Naive B cell (primary cell): Measurements from ENCODE around the gene HOXA6. TPM values are rescaled to one million over a fixed set of nuclear protein-coding genes. Genes with fewer than 3 reads are reported as not detected.

Source experiments
- ATAC-seq, 2 donors: fragments of 150-1000 bp; cut with Tn5 transposase; 2 replicates each; pipeline ENCODE4 v1.10.0; 2021; ENCODE audit warnings: low read depth in 2 of 2, mild to moderate bottlenecking in 2 of 2, moderate library complexity in 2 of 2
- DNase-seq: peaks from one replicate; pipeline ENCODE4 v3.0.0; 2022
- H3K27ac Mint-ChIP-seq, 6 donors: one replicate each; pipeline ENCODE4 v1.8.0; 2020 to 2022; ENCODE audit warnings: mild to moderate bottlenecking in 6 of 6, mixed read lengths in 6 of 6, moderate library complexity in 5 of 6, inconsistent platforms in 2 of 6
- H3K27me3 Mint-ChIP-seq, 3 donors: one replicate each; pipeline ENCODE4 v1.8.0; 2021 to 2022; ENCODE audit warnings: mixed read lengths in 3 of 3, mild to moderate bottlenecking in 1 of 3
- H3K36me3 Mint-ChIP-seq, 2 donors: one replicate each; pipeline ENCODE4 v1.8.0; 2020 to 2022; ENCODE audit warnings: mixed read lengths in 2 of 2, inconsistent platforms in 1 of 2, mild to moderate bottlenecking in 1 of 2
- H3K4me1 Mint-ChIP-seq, 3 donors: one replicate each; pipeline ENCODE4 v1.8.0; 2020 to 2022; ENCODE audit warnings: mixed read lengths in 3 of 3, inconsistent platforms in 1 of 3, mild to moderate bottlenecking in 1 of 3, moderate library complexity in 1 of 3
- H3K4me3 Mint-ChIP-seq, 8 donors: one replicate each; pipeline ENCODE4 v1.8.0; 2020 to 2022; ENCODE audit warnings: mild to moderate bottlenecking in 8 of 8, mixed read lengths in 8 of 8, moderate library complexity in 8 of 8, inconsistent platforms in 2 of 8
- H3K9me3 Mint-ChIP-seq, 7 donors: one replicate each; pipeline ENCODE4 v1.8.0; 2020 to 2022; ENCODE audit warnings: mixed read lengths in 7 of 7, mild to moderate bottlenecking in 5 of 7, inconsistent platforms in 2 of 7, moderate library complexity in 1 of 7
- polyA plus RNA-seq, 6 donors: library from polyadenylated mRNA; unstranded; fragments of 300-500 nt; fragmentation: Illumina TruSeq; gene quantifications; one replicate each; pipeline ENCODE4 v1.2.3, GENCODE V29; 2021; ENCODE audit warnings: low read depth in 6 of 6

HOXA6 gene
- polyA plus RNA-seq: not detected

DNA sequence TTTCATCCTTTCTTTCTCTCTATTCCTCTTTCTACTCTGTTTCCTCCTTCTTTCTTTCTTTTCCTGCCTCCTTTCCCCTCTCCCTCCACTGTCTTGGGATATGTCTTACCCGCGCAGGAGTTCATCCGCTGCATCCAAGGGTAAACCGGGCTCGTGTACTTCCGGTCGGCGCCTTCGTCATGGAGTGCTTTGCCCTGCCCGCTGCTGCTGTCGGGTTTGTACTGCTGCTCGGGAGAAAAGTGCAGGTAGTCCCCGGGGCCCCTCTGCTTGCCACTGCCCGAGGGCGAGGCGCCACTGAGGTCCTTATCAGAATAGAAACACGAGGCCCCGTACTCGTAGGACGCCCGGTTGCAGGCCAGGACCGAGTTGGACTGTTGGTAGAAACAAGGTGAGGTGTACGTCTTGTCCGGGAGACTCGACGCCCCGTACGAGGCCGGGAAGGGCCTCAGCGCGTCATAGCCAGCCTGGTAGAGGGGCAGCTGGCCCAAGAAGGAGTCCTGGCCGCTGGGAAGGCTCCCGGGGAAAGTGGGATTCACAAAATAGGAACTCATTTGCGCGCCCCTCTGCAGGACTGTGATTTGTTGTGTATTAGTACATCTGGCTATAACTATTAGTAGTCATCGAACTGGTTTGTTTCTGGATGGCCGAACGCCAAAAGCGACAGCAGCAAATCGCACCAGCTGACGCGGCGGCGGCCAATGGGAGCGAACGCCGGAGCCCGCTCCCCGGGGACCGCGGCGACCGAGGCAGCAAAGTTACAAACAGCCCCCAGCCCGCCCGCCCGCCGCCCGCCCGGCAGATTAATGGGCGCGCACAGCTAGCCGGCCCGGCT, at the start of gene HOXA6:
TSS of gene HOXA6 (minus strand) at position 576 of the 832 bp plus-strand sequence. CDS start at position 551, 25 bp downstream.
- Mint-ChIP-seq H3K4me1 (peaks cover 35 to 42% (median 40%) of the 10 kb centered on the region in 3 donors), H3K27ac (peak within 1 kb of the TSS in 3 of 6 donors; percentile 54 to 80 (median 69)), H3K4me3 (peak within 1 kb of the TSS; percentile 72 to 85 (median 79)), H3K27me3 (peaks cover 65 to 78% (median 69%) of the 10 kb centered on the region in 3 donors), H3K36me3 (peaks cover 0 to 13% of the 10 kb centered on the region in 2 donors), H3K9me3 (peaks cover 0 to 11% (median 2%) of the 10 kb centered on the region in 7 donors)
- no peak for ATAC-seq
- no peak for DNase-seq

DNA sequence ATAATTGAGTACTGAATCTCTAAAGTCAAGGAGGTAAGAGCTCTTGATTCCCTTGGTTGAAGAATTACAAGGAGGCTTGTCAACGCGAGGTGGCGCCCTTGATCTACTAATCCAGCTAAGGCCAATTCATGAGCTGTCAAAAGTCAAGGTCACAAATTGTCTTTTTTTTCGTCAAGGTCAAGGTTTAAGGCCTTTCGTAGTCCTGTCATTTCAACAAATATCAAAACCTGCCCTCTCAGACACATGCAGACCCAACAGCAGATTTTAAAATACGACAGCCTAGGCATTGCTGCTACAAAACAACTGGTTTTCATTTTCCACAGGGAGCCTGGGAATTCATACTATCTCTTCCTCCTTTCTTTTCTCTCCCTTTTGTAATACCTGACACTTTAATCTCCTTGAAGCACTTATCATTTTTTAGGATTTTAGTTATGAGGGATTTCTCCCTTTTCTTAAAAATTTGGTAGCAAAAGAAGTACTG, 48.8 kb upstream of the HOXA6 start:
- Mint-ChIP-seq H3K4me3 (peak overlapping the region in 2 of 8 donors; percentile 55 to 74), H3K9me3 (peaks cover 0 to 12% (median 6%) of the 10 kb centered on the region in 7 donors), H3K27ac (peak overlapping the region in 1 of 6 donors; percentile 52), H3K4me1 (peaks cover 19 to 33% (median 27%) of the 10 kb centered on the region in 3 donors), H3K36me3 (peaks cover 0 to 4% of the 10 kb centered on the region in 2 donors), H3K27me3 (peaks cover 70 to 76% (median 72%) of the 10 kb centered on the region in 3 donors)
- DNase-seq (peak; percentile 69), ATAC-seq (peak; percentile 37 to 46)

DNA sequence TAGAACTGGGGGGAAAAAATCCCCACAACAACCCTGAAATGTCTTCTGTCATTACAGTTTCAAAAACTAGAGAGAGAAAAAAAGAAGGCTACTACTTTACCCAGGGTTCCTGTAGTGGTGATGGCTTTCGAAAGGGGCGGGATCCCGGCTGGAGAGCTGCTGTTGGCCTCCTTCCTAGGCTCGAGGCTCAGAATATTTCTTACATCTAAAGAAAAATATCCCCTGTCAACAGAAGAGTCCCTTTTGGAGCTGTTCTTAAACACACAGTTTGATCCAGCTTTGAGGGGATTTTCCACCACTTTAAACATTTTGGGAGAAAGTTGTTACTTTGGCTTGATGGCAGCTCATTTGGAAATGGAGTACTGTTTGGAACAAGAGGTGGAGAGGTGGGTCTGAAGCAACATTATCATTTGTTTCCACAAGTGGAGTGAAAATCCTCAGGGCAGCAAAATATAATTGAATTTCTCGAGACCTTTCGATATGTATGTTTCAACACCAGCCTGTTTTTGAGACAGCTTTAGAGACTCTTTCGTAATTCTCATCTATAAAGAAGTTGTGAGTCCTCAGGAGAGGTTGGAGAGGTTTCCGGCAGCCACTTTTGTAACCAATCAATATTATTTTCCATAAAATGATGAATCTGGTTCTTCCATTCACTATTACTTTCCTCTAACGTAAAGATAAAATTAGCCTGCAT, 47.3 kb upstream of the HOXA6 start:
- H3K9me3 Mint-ChIP-seq: peaks cover 0 to 16% (median 4%) of the 10 kb centered on the region in 7 donors
- H3K4me1 Mint-ChIP-seq: peaks cover 15 to 22% (median 20%) of the 10 kb centered on the region in 3 donors
- ATAC-seq: no peak
- H3K4me3 Mint-ChIP-seq: peak overlapping the region in 1 of 8 donors; percentile 41
- no peak for DNase-seq
- peak overlapping the region in 1 of 6 donors; percentile 32 for H3K27ac Mint-ChIP-seq
- H3K27me3 Mint-ChIP-seq: peaks cover 72 to 76% (median 72%) of the 10 kb centered on the region in 3 donors
- peaks cover 0 to 4% of the 10 kb centered on the region in 2 donors for H3K36me3 Mint-ChIP-seq

DNA sequence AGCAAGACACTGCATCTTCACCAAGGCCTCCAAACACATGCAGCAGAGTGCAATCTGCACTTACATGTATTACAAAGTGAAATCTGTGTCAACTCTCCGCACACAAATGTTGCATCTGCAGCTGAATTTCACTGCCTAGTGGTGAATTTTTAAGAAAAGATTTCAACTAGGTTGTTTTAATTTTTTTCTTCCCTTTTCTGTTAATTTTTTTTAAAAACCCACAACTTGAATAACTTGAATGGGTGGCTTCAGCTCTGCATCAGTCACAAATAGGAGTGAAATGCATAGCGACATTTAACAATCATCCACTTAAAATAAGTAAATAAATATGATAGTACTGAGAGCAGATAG, 46.4 kb upstream of the HOXA6 start:
- no peak for DNase-seq
- no peak for ATAC-seq
- Mint-ChIP-seq H3K4me1 (peaks cover 17 to 28% (median 27%) of the 10 kb centered on the region in 3 donors), H3K27me3 (peaks cover 76 to 78% (median 78%) of the 10 kb centered on the region in 3 donors), H3K9me3 (peaks cover 0 to 18% (median 4%) of the 10 kb centered on the region in 7 donors), H3K27ac (peak overlapping the region in 2 of 6 donors; percentile 63 to 81), H3K4me3 (peak overlapping the region in 3 of 8 donors; percentile 41 to 63 (median 60)), H3K36me3 (peaks cover 0 to 4% of the 10 kb centered on the region in 2 donors)

DNA sequence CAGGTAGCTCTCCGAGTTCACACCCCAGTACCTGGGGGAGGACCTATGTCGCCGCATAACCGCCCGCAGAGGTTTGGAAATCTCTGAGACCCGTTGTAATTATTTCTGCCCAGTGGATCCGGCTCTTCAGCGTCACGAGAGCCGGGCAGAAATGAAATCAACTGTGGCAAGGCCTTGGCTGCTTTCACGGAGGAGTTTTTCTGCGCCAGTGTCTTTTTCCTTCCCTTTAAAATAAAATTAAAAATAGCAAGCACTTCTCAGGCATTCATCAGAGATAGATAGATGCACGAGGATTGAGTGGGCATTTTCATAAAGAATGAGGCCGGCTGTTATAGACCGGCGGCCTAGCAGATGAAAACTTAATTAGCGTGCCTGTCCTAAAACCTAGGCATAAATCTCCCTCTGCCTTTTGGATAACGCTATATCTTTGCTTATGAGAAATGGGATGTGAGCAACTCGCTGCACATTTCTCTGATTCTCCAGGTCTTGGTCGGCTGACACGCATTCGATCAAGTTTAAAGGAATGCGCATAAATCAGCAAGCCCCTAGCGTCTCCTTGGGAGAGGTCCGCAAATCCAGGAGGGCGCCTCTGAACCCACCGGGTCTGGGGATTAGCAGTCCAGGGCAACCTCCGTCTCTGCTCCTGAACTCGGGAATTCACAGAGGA, 45.9 kb upstream of the HOXA6 start:
- peaks cover 0 to 21% (median 4%) of the 10 kb centered on the region in 7 donors for H3K9me3 Mint-ChIP-seq
- H3K4me3 Mint-ChIP-seq: peak overlapping the region in 7 of 8 donors; percentile 9 to 82 (median 60)
- DNase-seq (no peak), ATAC-seq (no peak)
- peaks cover 21 to 33% (median 27%) of the 10 kb centered on the region in 3 donors for H3K4me1 Mint-ChIP-seq
- H3K36me3 Mint-ChIP-seq: peaks cover 0 to 4% of the 10 kb centered on the region in 2 donors
- H3K27me3 Mint-ChIP-seq: peaks cover 76 to 80% (median 78%) of the 10 kb centered on the region in 3 donors
- H3K27ac Mint-ChIP-seq: peak overlapping the region in 2 of 6 donors; percentile 39 to 81

DNA sequence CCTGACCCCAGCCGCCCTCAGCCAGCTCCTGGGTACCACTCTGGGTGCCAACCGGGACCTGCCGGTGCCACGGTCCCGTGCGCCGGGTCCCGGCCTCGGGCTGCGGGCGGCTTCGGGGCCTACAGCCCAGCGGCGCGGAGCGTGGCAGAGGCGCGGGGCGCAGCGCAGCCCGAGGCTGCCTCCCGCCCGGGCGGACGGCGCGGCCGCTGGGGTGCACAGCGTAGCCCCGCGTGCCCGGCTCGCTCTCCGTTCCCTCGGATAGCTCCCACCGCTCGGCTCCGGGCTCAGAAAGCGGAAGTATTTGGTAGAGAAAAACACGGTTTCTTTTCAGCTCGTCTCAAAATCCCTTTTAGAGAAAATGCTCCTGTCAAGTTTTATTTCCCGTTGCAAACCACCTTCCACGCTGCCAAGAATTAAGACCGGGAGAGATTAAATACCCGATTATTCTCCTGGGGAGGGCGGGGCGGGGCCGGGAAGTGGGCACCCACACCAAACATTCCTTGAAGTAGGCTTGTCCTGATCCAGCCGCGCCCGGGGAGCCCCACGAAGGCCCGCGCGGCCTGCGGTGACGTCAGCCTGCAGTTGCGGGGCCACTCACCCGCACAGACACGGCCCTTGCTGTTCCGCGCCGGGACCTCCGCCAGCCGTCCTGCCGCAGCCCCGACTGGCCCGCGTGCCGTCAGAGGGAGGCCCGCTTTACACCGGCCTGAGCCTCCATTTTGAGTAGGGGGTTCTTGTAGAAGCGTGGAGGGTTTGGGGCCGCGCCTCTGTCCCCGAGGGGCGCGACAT, 45.2 kb upstream of the HOXA6 start:
- Mint-ChIP-seq H3K27ac (peak overlapping the region in 4 of 6 donors; percentile 31 to 91 (median 66)), H3K4me3 (peak overlapping the region in 6 of 8 donors; percentile 62 to 86 (median 79)), H3K27me3 (peaks cover 76 to 80% (median 78%) of the 10 kb centered on the region in 3 donors), H3K9me3 (peaks cover 0 to 19% (median 3%) of the 10 kb centered on the region in 7 donors), H3K36me3 (peaks cover 0 to 4% of the 10 kb centered on the region in 2 donors), H3K4me1 (peaks cover 23 to 34% (median 28%) of the 10 kb centered on the region in 3 donors)
- ATAC-seq (peak; percentile 53 to 61), DNase-seq (no peak)

GRCh38 chr7:27191833-27192545, 44.4 kb upstream of the HOXA6 start:
- Mint-ChIP-seq H3K27me3 (peaks cover 78 to 81% (median 79%) of the 10 kb centered on the region in 3 donors), H3K9me3 (peaks cover 0 to 19% (median 3%) of the 10 kb centered on the region in 7 donors), H3K4me1 (peaks cover 24 to 41% (median 31%) of the 10 kb centered on the region in 3 donors), H3K27ac (peak overlapping the region in 3 of 6 donors; percentile 31 to 86 (median 62)), H3K4me3 (peak overlapping the region; percentile 28 to 82 (median 55)), H3K36me3 (no peaks in the 10 kb centered on the region)
- no peak for ATAC-seq
- DNase-seq: no peak

GRCh38 chr7:27191161-27191731, 43.7 kb upstream of the HOXA6 start:
- Mint-ChIP-seq H3K4me1 (peaks cover 26 to 43% (median 32%) of the 10 kb centered on the region in 3 donors), H3K27me3 (peaks cover 80 to 83% (median 81%) of the 10 kb centered on the region in 3 donors), H3K9me3 (peaks cover 0 to 24% (median 4%) of the 10 kb centered on the region in 7 donors), H3K4me3 (peak overlapping the region in 5 of 8 donors; percentile 28 to 63 (median 58)), H3K27ac (peak overlapping the region in 2 of 6 donors; percentile 54 to 59), H3K36me3 (peaks cover 0 to under 1% of the 10 kb centered on the region in 2 donors)
- no peak for DNase-seq
- ATAC-seq: no peak

GRCh38 chr7:27189997-27190748, 42.6 kb upstream of the HOXA6 start:
- H3K4me1 Mint-ChIP-seq: peaks cover 34 to 51% (median 41%) of the 10 kb centered on the region in 3 donors
- H3K9me3 Mint-ChIP-seq: peaks cover 0 to 28% (median 4%) of the 10 kb centered on the region in 7 donors
- H3K4me3 Mint-ChIP-seq: peak overlapping the region in 7 of 8 donors; percentile 16 to 86 (median 58)
- peaks cover 76 to 89% (median 80%) of the 10 kb centered on the region in 3 donors for H3K27me3 Mint-ChIP-seq
- H3K36me3 Mint-ChIP-seq: peaks cover 0 to 8% of the 10 kb centered on the region in 2 donors
- H3K27ac Mint-ChIP-seq: peak overlapping the region in 3 of 6 donors; percentile 36 to 86 (median 53)
- ATAC-seq (no peak), DNase-seq (no peak)

GRCh38 chr7:27189295-27189996, 41.9 kb upstream of the HOXA6 start:
- peaks cover 0 to 8% of the 10 kb centered on the region in 2 donors for H3K36me3 Mint-ChIP-seq
- H3K27ac Mint-ChIP-seq: peak overlapping the region in 3 of 6 donors; percentile 35 to 86 (median 53)
- peaks cover 75 to 90% (median 80%) of the 10 kb centered on the region in 3 donors for H3K27me3 Mint-ChIP-seq
- ATAC-seq (no peak), DNase-seq (no peak)
- peaks cover 41 to 58% (median 49%) of the 10 kb centered on the region in 3 donors for H3K4me1 Mint-ChIP-seq
- peaks cover 0 to 28% (median 9%) of the 10 kb centered on the region in 7 donors for H3K9me3 Mint-ChIP-seq
- H3K4me3 Mint-ChIP-seq: peak overlapping the region; percentile 28 to 89 (median 80)
